Common myeloid progenitor, CD34-positive (primary cell): ENCODE measurements around the gene DOCK3.

ENCODE experiments used
- CTCF ChIA-PET: fragments of 350-600 bp; sonication (Branson Sonifier 250); formaldehyde crosslinking; loops from one replicate; lab custom pipeline; 2021; ENCODE audit warnings: antibody characterized with exemption; lab: Charles Lee
- POLR2A ChIA-PET: fragments of 350-600 bp; sonication (Branson Sonifier 250); formaldehyde crosslinking; loops from one replicate; lab custom pipeline; 2021; ENCODE audit warnings: antibody characterized with exemption; lab: Charles Lee
- DNase-seq, 3 donors: peaks; one replicate each; pipeline versions ENCODE4 v3.0.0 to v3.0.0-alpha.2; 2013
- H3K27ac ChIP-seq, 2 experiments: 1 replicate in 1 of 2; 2 replicates in 1 of 2; pipeline ENCODE4 v1.7.0; 2013; ENCODE audit warnings: inconsistent platforms in 2 of 2, low read length in 2 of 2, mild to moderate bottlenecking in 2 of 2, low read depth in 1 of 2, moderate library complexity in 1 of 2; ENCODE audit not compliant: severe bottlenecking in 2 of 2, insufficient read depth in 1 of 2, poor library complexity in 1 of 2
- H3K27me3 ChIP-seq, 5 experiments: replicated peaks in 2 of 5; 1 replicate in 3 of 5; 2 replicates in 2 of 5; pipeline versions ENCODE4 v1.6.1 to v1.7.0; 2013; ENCODE audit warnings: low read length in 4 of 5, mild to moderate bottlenecking in 2 of 5, moderate library complexity in 2 of 5, inconsistent platforms in 1 of 5; ENCODE audit not compliant: insufficient read depth in 5 of 5, control insufficient read depth in 4 of 5
- H3K36me3 ChIP-seq, 4 experiments: 1 replicate in 2 of 4; 2 replicates in 2 of 4; pipeline versions ENCODE4 v1.6.1 to v1.7.0; 2013; ENCODE audit warnings: low read length in 3 of 4, control low read depth in 1 of 4, mild to moderate bottlenecking in 1 of 4; ENCODE audit not compliant: control insufficient read depth in 4 of 4, insufficient read depth in 4 of 4
- H3K4me1 ChIP-seq, 4 experiments: 1 replicate in 3 of 4; 2 replicates in 1 of 4; pipeline versions ENCODE4 v1.6.1 to v1.7.1; 2013; ENCODE audit warnings: low read length in 3 of 4, mild to moderate bottlenecking in 3 of 4, control low read depth in 1 of 4, inconsistent platforms in 1 of 4, moderate library complexity in 1 of 4; ENCODE audit not compliant: control insufficient read depth in 4 of 4, insufficient read depth in 4 of 4; ENCODE audit errors: control extremely low read depth in 1 of 4
- H3K4me3 ChIP-seq, 7 experiments: 1 replicate in 4 of 7; 2 replicates in 3 of 7; pipeline versions ENCODE4 v1.5.1 to v1.7.0; 2013; ENCODE audit warnings: mild to moderate bottlenecking in 7 of 7, low read length in 6 of 7, moderate library complexity in 6 of 7, inconsistent platforms in 2 of 7, low read depth in 2 of 7, control low read depth in 1 of 7; ENCODE audit not compliant: insufficient read depth in 4 of 7, control insufficient read depth in 1 of 7; ENCODE audit errors: extremely low read depth in 1 of 7
- H3K9me3 ChIP-seq, 5 experiments: 1 replicate in 4 of 5; 2 replicates in 1 of 5; pipeline versions ENCODE4 v1.6.1 to v1.7.1; 2013; ENCODE audit warnings: low read length in 4 of 5, mild to moderate bottlenecking in 2 of 5, inconsistent platforms in 1 of 5, low read depth in 1 of 5, moderate library complexity in 1 of 5; ENCODE audit not compliant: control insufficient read depth in 4 of 5, insufficient read depth in 2 of 5; ENCODE audit errors: control extremely low read depth in 1 of 5
- WGBS: methylation state at CpG from one replicate; pipeline ENCODE4 v1.1.5; 2013; ENCODE audit not compliant: insufficient coverage; 5-methylcytosine and 5-hydroxymethylcytosine counted together

The DOCK3 gene

GRCh38 chr3:50995085-50995824 is 320.5 kb downstream of the DOCK3 start:
- H3K9me3 ChIP-seq: peaks cover 0 to 14% (median 5%) of the 10 kb centered on the region in 5 experiments
- H3K27me3 ChIP-seq: peaks cover 0 to 2% (median 0%) of the 10 kb centered on the region in 5 experiments
- WGBS: 100% methylated on average over 1 of the region's 1 CpG
- ChIA-PET CTCF (no interaction called here), POLR2A (no interaction called here)
- H3K36me3 ChIP-seq: no peaks in the 10 kb centered on the region
- H3K4me3 ChIP-seq: no peak overlapping the region
- no peak for DNase-seq
- H3K27ac ChIP-seq: no peak overlapping the region
- no peaks in the 10 kb centered on the region for H3K4me1 ChIP-seq

- no peak for DNase-seq
- POLR2A ChIA-PET: no interaction called here
- CTCF ChIA-PET: interaction anchor here (1.8 kb wide), 1 partner anchor 30 kb away, joined by 4 read pairs; no protein-coding TSS in a partner anchor
- Histone ChIP-seq H3K27me3 (no peaks in the 10 kb centered on the region), H3K4me1 (no peaks in the 10 kb centered on the region), H3K27ac (no peak overlapping the region), H3K4me3 (no peak overlapping the region), H3K36me3 (no peaks in the 10 kb centered on the region), H3K9me3 (no peaks in the 10 kb centered on the region)
Observed at GRCh38 chr3:51002495-51002894, 327.8 kb downstream of the DOCK3 start.

GRCh38 chr3:51004235-51004634 is 329.5 kb downstream of the DOCK3 start:
- ChIA-PET POLR2A (no interaction called here), CTCF (no interaction called here)
- Histone ChIP-seq H3K4me1 (no peaks in the 10 kb centered on the region), H3K27me3 (no peaks in the 10 kb centered on the region), H3K36me3 (no peaks in the 10 kb centered on the region), H3K9me3 (no peaks in the 10 kb centered on the region), H3K27ac (no peak overlapping the region), H3K4me3 (no peak overlapping the region)
- WGBS: 100% methylated on average over 1 of the region's 2 CpGs
- no peak for DNase-seq

- peaks cover 0 to 15% (median 9%) of the 10 kb centered on the region in 4 experiments for H3K4me1 ChIP-seq
- peaks cover 0 to 8% (median 0%) of the 10 kb centered on the region in 5 experiments for H3K9me3 ChIP-seq
- H3K27ac ChIP-seq: no peak overlapping the region
- no peak overlapping the region for H3K4me3 ChIP-seq
- ChIA-PET POLR2A (no interaction called here), CTCF (no interaction called here)
- no peak for DNase-seq
- no peaks in the 10 kb centered on the region for H3K27me3 ChIP-seq
- H3K36me3 ChIP-seq: no peaks in the 10 kb centered on the region
Observed at GRCh38 chr3:51024121-51024520, 349.4 kb downstream of the DOCK3 start.

- no peak overlapping the region for H3K27ac ChIP-seq
- H3K27me3 ChIP-seq: no peaks in the 10 kb centered on the region
- ChIA-PET CTCF (interaction anchor here (1.6 kb wide), 1 partner anchor 9 kb away, joined by 3 read pairs; no protein-coding TSS in a partner anchor), POLR2A (no interaction called here)
- peaks cover 0 to 12% (median 0%) of the 10 kb centered on the region in 5 experiments for H3K9me3 ChIP-seq
- peak overlapping the region in 1 of 7 experiments; percentile 52 for H3K4me3 ChIP-seq
- WGBS: 37% methylated on average over 10 of the region's 10 CpGs
- H3K36me3 ChIP-seq: no peaks in the 10 kb centered on the region
- peaks cover 0 to 15% (median 9%) of the 10 kb centered on the region in 4 experiments for H3K4me1 ChIP-seq
- peak; percentile 21 to 80 (median 66) for DNase-seq
Observed at GRCh38 chr3:51024765-51025632, 350.3 kb downstream of the DOCK3 start.

- no peaks in the 10 kb centered on the region for H3K27me3 ChIP-seq
- no peaks in the 10 kb centered on the region for H3K36me3 ChIP-seq
- H3K4me1 ChIP-seq: no peaks in the 10 kb centered on the region
- no peak overlapping the region for H3K4me3 ChIP-seq
- H3K9me3 ChIP-seq: peaks cover 0 to 16% (median 1%) of the 10 kb centered on the region in 5 experiments
- DNase-seq: no peak
- ChIA-PET POLR2A (no interaction called here), CTCF (no interaction called here)
- H3K27ac ChIP-seq: no peak overlapping the region
- 89% methylated on average over 1 of the region's 3 CpGs for WGBS
Observed at GRCh38 chr3:51031666-51032065, 356.9 kb downstream of the DOCK3 start.

GRCh38 chr3:51035630-51036029 is 360.9 kb downstream of the DOCK3 start:
- Histone ChIP-seq H3K27ac (no peak overlapping the region), H3K27me3 (no peaks in the 10 kb centered on the region), H3K36me3 (no peaks in the 10 kb centered on the region), H3K4me1 (no peaks in the 10 kb centered on the region), H3K4me3 (no peak overlapping the region), H3K9me3 (peaks cover 0 to 4% (median 0%) of the 10 kb centered on the region in 5 experiments)
- ChIA-PET CTCF (no interaction called here), POLR2A (no interaction called here)
- no peak for DNase-seq
